SW480 (cell line): ENCODE data around the gene IDI1.
"Not testable (repeated sequence)": the region's sequence is repeated elsewhere in the genome, so short reads cannot be mapped to it uniquely, and the experiment has no call there.

Experiments used
- DNase-seq: peaks from one replicate; pipeline ENCODE4 v3.0.0-alpha.2; 2016; ENCODE audit warnings: low spot score

The IDI1 gene

DNA sequence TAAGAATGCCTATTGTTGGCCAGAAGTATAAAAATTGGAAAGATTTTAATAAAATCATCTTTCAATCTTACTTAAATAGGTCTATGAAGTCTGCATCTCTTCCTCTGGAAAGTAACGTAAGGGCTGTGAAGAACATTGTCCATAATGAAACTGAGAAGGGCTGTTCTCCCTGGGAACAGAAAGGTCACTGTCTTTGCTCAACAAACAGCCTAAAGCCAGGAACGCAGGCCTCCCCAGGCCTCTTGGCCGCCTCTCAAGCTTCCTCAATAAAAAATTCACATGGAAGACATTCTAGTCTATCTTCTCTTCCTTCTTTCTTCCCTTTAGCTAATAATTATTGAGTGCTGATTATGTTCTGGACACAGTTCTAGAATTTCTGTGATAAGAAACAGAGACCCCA is 14.2 kb downstream of the IDI1 start:
- no peak for DNase-seq

DNA sequence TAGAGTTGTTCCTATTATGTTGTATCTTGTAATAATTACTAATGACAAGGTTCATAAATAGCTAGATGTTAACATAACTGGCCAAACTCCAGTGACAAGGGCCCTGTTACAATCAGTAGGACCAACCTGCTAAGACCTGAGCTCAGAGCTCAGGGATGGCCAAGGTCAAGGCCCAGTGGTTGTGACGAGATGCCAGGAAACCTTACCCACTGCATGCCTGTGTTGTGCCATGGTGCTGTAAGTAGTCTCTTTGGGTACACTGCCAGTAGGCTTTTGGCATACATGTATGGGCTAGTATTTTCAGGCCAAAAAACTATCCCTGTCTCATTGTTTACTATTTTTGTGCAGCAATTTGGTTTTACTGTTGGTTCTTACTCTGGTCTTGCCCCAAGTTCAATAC is 15.3 kb downstream of the IDI1 start:
- no peak for DNase-seq

DNA sequence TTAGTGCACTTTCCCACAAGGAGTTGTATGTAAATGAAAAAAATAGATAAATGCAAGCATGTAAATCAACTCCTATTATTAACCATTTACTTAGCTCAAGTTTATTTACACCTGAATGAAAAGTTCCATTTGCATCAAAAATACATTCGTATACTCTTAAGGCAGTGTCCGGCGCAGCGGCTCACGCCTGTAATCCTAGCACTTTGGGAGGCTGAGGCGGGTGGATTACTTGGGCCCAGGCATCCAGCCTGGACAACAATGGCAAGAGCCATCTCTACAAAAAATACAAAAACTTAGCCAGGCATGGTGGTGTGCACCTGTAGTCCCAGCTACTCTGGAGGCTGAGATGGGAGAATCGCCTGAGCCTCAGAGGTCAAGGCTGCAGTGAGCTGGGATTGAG is 19.1 kb downstream of the IDI1 start:
- no peak for DNase-seq

DNA sequence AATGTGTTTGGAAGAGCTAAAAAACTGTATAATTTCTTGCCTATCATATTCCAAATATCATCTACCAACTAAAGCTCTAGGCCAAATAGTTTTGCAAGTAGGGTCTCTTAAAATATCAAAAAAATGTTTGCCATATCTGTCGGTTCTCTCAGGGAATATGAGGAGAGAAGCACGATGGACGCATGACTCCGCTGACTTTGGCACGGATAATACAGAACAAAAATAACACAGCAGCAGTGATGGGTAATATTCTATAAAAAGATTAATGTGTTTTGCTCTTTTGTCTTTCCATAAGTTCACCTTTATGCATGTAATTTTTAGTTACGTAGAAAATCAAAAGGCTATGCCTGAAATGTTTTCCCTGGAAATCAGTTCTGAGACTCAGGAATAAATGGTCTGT is 22.3 kb downstream of the IDI1 start:
- no peak for DNase-seq

DNA sequence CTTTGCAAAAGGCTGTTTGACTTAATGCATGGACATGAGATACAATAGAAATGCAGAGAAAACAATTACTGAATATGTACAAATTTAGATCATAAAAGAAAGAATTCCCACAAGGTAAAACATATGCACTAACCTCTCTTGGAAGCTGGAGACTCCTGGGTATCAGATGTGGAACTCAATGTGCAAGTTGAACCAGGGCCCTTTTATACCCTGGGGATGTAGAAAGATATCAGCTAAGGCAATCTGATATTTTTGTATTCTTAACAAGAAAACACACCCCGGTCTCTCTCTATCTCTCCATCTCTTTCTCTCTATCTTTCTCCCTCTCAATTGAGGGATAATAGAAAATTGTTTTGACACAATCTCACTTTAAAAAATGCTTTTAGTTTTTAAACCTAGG is 23.2 kb downstream of the IDI1 start, which contains the start of gene IDI2:
Gene IDI2, minus strand, starts transcription at position 177 of the 400 bp plus-strand sequence. CDS start 1,136 bp downstream, outside the sequence.
- DNase-seq: no peak

DNA sequence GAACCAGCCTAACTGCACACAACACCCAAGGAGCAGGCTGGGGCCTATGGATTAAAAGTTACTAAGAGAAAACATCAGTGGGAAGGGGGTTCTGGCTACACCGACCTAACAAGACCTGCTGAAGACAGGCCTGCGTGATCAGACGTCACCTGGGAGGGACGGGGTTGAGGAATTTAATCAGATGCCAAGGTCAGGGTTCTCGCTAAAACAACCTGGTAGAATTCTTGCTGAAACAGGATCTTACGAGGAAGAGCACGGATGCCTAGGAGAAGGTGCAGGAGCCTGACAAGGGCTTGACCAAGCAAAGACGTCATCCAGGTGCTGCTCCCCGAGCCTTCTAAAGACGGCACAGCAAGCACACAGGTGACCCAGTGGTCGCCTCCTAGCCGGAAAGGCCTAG is 24.8 kb downstream of the IDI1 start:
- no peak for DNase-seq

DNA sequence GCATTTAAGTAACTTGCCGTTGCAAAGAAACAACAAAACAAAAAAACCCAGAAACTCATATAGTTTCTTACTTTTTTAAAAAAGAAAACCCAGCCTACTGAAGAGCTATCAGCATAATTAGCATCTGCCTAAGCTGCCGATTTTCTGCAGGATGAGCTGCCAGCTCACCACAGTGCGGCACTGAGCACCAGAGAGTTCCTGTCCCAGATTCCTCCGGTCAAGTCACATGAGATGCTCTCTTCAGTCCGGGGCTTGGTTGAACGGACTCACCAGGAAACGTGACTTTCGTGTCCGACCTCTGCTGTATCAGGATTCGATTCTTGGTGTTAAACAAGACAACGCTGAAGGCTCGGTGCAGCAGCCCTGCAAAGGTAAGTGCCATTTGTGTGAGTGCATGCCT is 26.5 kb downstream of the IDI1 start:
- no peak for DNase-seq

DNA sequence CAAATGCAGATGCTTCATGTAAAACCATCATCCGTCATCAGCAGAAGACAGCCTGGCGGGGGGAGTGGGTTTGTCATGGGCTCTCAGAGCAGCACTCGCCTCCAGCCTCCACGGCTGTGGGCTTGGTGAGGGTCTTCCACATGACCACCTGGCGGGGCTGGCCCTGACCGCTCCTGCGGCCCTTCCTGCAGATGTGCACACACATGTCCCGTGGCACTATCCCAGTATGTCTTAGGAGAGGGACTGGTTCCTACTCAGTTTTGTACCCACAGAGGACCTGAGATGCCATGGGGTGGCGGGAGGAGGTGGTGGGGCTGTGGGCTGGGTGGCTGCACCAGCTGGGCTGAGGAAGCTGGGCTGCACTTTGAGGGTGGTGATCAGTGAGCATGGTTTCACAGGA is 28.0 kb downstream of the IDI1 start:
- no peak for DNase-seq

DNA sequence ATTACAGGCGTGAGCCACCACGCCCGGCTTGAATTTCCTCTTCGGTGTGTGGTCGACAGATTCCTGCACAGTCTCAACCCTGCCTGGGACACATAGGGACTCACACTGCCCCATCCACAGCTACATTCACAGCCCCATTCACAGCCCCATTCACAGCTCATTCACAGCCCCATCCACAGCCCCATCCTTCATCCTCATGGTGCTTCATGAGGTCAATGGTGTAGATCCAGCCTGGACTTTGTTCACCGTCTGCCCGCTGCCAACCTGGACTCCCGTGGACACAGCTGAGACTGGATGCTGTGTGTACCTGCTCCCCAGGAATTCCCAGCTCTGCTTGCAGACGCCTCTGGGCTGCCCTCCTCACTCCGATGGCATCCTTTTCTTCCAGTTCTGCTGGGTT is 28.5 kb downstream of the IDI1 start:
- no peak for DNase-seq

DNA sequence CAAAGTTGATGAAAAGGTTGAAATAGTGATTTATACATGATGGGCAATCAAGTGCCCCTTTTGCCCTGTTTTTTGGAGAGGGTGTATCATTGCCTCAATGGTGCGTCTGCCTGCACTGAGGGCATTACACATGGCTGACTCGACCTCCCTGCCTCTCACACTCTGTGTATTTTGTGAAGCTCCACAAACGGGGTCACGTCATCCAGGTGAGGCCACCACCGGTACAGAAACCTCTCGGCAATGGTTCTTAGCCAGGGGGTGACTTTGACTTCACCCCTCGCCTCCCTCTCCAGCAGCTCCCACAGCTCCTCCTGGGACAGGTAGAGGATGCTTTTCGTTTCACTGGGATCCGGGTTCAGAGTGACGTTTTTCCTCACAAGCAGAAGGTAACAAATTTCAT is 29.6 kb downstream of the IDI1 start:
- DNase-seq: no peak

DNA sequence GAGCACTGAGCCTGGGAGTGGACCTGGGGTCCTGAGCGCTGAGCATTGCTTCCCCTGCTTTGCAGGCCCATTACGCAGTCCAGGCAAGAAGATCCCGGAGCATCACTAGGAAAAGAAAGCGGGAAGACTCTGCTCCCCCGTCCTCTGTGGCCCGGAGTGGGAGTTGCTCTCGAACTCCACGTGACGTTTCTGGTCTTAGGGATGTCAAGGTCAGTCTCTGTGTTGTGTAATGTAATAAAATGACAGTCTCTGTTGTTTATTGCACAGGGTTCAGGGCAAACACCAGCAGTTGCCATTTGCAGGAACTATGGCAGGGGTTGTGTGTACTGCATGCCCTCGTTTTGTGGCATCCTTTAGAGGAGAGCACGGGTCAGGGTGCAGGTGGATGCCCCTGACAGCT is 33.2 kb downstream of the IDI1 start:
- no peak for DNase-seq

DNA sequence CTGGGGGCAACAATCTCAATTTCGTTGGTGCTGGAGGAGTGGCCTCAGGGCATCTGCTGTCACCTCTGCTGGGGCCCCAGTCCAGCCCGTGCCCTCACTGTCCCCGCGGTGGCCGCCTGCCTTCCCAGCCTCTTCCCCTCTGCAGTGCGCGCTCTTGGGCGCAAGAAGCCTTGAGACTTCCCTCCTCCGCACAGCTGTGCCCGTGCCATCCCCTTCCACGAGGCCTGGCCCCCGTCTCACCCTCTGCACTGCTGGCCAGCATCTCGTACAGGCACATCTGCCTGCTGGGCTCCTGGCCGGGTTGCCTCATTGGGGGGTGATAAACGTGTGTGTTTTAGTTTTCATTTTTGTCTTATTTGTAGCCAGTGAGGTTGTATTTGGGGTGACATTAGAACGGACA is 37.2 kb downstream of the IDI1 start:
- DNase-seq: no peak

DNA sequence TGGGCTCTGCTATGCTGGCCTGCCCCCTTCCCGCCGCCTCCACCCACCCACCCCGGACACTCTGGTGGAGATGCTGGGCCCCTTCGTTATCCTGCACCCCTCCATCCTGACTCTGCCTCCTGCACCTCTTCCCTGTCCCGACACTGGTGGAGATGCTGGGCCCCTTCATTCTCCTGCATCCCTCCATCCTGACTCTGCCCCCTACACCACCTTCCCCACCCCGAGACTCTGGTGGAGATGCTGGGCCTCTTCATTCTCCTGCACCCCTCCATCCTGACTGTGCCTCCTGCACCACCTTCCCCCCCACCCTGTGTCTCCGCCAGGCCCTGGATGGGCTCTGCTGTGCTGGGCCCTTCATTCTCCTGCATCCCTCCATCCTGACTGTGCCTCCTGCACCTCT is 38.2 kb downstream of the IDI1 start:
- no peak for DNase-seq

DNA sequence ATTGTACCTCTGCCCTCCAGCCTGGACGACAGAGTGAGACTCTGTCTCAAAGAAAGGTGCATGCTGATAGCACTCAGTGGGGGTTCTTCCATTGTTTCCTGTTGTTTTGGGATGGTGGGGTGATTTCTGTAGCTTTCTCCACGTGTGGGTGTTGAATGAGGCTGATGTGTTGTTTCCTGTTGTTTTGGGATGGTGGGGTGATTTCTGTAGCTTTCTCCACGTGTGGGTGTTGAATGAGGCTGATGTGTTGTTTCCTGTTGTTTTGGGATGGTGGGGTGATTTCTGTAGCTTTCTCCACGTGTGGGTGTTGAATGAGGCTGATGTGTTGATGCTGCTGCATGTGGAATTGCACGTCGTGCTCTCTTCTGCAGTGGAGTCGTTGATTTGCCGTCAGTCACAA is 39.0 kb downstream of the IDI1 start:
- not testable (repeated sequence) for DNase-seq

DNA sequence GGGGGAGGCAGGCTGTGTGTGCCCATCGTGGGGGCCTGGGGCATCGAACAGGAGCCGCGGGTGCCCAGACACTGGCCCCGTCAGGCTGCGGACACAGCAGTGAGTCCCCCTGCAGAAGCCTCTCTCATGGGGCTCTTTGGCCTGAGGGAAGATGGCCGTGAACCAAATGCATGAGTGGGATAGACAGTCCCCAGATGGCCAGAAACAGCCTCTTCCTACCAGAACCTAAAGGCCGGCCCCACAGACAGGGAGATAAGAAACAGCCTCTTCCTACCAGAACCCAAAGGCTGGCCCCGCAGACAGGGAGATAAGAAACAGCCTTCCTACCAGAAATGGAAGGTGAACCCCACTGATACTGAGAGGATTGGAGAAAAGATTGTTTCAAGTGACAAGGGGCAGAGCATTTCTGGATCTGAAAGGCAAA is 39.8 kb downstream of the IDI1 start:
- DNase-seq: no peak

DNA sequence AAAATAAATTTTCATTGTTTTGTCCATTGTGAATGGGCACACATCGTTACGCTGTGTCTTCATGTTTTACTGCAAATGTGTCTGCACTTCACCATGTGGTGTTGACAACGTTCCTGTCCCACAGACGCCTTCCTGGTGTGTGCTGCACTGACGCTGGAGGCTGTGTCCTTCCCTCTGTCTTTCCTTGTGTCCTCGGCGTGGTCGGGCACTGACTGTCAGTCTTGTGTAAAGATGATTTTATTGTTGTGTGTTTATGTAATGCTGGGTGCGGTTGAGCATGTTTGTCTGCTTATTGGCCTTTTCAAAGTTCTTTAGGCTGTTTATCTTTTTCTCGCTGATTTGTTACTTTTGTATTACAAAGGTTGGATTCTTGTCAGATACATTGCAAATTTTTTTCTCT is 41.3 kb downstream of the IDI1 start:
- no peak for DNase-seq

DNA sequence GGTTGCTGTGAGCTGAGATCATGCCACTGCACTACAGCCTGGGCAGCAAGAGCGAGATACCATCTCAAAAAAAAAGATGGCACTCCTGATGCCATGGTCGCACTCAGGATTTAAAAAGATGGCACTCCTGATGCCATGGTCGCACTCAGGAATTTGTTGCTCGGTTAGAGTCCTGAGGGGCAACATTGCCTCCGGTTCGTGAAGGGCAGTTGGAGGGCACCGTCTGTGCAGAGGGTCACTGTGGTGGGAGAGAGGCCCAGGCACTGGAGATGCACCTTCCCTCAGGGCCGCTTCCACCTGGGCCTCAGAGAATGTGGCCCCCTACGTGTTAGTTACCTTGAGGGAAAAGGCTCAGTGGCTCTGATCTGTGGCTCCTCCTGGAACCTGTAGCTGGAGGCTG is 42.3 kb downstream of the IDI1 start:
- DNase-seq: no peak

DNA sequence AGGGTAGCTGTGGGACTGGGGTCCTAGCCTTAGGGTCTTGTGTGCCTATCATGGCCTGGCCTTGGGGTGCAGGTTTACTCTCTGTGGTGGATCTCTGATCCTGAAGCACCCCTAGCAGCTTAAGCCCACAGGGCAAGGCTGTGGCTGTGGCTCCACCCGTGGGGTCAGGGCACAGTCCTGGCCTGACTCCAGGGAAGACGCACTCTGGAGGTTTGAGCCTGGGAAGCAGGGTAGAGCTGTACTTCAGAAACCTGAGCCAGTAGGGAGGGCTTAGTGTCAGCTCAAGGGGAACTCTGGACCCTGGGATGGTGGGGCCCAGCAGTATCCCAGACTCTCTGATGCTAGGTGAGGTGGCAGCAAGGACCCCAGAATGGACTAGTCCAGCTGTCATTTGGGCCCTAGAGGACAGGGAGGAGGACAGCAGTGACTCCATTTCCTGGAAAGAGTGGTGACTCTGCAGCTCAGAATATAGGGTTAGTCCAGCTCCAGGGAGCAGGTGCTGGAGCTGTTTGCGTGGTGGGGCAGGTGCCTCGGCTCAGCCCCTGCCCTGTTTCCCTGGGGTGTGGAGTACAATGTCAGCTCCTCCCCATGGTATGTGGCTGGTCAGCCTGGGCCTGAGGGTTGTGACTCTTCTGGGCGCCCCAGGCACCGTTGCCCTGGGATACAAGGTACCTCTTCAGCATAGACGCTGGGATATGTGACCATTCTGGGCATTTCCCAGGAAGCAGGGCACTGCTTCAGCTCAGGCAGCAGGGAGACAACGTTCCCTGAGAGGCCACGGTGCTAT is 44.8 kb downstream of the IDI1 start:
- no peak for DNase-seq

DNA sequence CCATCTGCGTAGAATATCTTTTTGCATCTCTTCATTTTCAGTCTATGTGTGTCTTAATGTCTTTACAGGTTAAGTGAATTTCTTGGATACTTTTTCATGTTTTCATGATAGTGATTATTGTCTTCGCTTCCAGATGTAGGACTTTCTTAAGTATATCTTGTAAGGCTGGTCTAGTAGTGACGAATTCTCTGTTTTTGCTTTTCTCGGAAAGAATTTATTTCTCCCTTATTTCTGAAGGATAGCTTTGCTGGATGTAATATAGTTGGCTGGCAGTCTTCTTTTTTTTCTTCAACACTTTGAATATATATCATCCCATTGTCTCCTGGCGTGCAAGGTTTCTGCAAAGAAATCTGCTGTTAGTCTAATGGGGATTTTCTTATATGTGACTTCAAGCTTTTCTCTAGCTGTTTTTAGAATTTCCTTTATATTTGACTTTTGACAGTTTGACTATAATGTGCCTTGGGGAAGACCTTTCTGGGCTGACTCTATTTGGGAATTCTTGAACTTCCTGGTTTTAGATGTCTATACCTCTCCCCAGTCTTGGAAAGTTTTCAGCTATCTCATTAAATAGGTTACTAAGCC is 46.4 kb downstream of the IDI1 start:
- no peak for DNase-seq

DNA sequence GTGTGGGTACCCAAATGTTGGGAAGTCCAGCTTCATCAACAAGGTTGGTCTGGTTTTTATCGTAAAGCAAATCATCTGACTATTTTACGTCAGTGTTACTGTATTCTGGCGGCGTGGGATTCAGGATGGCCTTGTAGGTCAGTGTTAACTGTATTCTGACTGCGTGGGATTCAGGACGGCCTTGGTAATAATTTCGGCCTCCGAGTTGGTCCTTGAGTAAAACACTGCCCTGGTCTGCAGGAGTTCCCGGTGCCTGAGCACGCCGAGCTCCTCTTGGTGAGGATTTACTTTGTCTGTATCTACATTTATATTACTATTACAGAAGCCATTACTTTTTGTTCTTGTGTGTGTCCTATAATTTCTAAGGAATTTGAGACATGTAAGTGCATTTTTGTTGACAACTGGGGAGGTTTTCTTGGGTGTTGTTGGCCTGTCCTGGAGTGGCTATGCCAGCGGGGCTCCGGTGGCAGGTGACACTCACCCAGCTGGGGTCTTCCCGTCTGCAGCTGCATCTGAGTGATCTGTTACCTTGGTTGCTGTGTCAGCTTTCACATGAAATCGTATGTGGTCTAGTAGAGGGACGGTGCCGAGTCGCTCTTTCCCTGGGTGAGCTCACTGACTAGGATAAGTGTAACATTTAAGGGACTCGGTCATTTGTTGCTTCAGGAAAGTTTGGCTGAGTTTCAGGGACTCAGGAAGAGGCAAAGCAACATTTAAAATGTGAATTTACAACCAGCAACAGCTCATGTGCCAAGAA is 51.5 kb downstream of the IDI1 start:
- DNase-seq: no peak

DNA sequence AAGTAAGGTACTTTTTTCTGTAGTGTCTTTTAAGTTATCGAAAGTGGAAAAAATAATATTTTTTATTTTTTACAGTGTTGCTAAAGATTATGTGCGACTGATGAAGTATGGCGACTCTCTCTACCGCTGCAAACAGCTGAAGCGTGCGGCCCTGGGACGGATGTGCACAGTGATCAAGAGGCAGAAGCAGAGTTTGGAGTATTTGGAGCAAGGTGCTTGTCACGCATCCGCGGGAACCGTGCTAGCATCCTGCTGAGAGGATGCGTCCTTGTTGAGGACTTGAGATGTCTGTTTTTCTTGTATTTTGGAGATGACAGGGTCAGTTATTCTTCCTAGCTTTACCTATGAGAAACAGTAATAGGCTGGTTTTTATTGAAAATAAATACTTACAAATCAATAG is 52.9 kb downstream of the IDI1 start:
- no peak for DNase-seq

DNA sequence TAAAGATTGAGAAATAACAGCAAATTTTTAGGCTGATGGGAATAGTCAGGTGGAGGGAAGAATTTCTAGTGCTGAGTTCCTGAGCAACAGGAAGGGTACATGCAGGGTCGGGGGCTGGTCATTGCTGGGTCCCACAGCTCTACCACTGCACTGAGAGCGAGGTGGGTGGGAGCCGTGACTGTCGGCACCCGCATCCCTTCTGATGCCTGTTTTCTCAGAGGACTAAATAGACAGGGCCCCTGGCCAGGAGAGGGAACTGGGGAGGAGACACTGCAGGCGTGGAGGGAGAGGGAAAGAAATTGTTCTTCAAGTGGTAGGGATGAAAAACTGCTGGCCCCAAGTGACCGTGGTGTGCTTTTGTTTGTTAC is 53.4 kb downstream of the IDI1 start:
- no peak for DNase-seq

DNA sequence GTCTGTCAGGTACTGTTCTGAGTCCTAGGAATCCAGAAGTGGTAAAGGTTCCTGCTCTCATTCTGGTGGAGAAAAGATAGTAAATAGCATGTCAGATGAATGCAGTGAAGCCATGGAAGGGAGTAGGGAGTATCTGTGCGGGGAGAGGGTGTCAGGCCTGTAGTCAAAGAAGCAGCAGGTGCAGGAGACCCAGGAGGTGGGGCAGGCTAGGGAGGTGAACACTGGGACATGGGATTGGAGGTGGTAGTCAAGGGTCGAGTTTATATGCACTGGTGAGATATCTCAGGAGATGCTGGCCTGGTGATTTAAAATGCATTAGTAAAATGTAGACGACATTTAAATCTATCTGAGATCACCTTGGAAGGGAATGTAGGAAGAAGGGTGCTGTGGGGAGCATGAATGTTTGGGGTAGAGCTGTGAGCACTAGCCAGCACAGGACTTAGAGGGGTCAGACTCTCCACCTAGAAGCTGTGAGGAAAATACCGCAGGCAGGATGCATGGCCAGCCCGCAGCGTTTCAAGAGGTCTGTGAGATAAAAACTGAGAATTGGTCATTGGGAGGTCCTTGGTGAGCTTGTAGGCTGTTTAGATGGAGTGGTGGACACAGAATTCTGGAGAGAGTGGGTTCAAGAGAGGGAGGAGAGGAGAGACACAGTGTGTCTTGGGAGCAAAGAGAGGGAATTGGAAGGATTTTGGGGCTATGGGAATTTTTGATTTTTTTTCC is 53.9 kb downstream of the IDI1 start:
- no peak for DNase-seq
